ENCODE measurements around the gene TNIP1. TPM values are rescaled to one million over a fixed set of nuclear protein-coding genes. Genes with fewer than 3 reads are reported as not detected.

The TNIP1 gene
- total and polyA plus RNA-seq, 10 donors = 67.7 to 260 (median 199) TPM

DNA sequence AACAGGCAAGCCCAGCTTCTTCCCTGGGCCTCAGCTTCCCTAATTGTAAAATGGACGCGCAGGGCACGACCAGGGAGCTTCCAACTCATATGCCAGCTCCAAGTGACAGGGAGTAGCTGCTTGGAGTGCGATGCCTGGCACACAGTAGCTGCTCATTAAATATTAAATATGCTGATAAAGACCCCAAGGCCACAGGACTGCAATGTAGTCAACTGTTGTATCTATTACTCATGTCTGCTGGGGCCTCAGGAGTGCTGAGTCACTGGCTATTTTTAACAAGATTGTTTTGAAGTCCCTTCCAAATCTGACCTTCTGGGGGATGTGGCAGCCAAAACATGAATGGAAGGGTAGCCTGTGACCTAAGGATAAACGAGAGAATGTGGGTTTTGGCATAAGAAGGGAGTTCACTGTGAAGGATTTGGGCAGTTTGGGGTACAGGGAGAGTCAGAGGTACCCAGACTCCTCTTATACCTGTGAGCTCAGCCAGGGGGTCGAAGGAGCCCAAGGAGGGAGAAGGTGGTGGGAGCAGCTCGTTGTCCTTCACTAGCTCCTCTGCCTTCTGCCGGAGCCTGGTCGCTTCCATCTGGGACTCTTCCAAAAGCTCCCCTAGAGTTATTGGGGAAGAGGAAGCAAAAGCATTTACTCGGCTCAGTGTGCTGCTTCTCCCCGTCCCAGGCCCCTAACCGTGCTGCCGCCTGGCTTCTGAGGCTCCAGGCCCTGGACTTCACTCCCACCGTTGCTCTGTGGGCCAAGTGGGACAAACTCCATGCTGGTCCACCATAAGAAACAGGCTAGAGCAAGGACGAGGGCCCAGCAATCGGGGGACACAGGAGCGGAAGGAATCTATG, 17.5 kb downstream of the TNIP1 start:
- Histone ChIP-seq H3K4me1 (peaks cover 64 to 100% (median 96%) of the 10 kb centered on the region in 6 donors), H3K4me3 (peak overlapping the region in 1 of 8 donors; percentile 15), H3K9me3 (no peaks in the 10 kb centered on the region), H3K27me3 (replicated peaks in 1 of 7) (no peaks in the 10 kb centered on the region), H3K36me3 (peaks cover 4 to 91% (median 57%) of the 10 kb centered on the region in 6 donors), H3K27ac (peak overlapping the region; percentile 63 to 95 (median 76))
- intact Hi-C loops (cut with DNase I; ENCODE audit: low total_unique reads) = no loop called here
- WGBS, 5 donors = 53 to 63% (median 56%) methylated on average over 16 to 17 of the region's 17 CpGs
- peak; percentile 75 for DNase-seq
- no peak for TF ChIP-seq CTCF (IDR thresholded peaks at IDR 0.05 in 8 of 11, conservative IDR thresholded peaks at IDR 0.05 in 3 of 11)
- TF ChIP-seq POLR2AphosphoS5 (IDR thresholded peaks at IDR 0.05) = peak in 2 of 3 donors; percentile 8 to 17

- no peak for TF ChIP-seq POLR2AphosphoS5 (IDR thresholded peaks at IDR 0.05)
- Histone ChIP-seq H3K27ac (peak overlapping the region; percentile 16 to 95 (median 80)), H3K4me3 (no peak overlapping the region), H3K4me1 (peaks cover 56 to 100% (median 91%) of the 10 kb centered on the region in 6 donors), H3K36me3 (peaks cover 4 to 91% (median 63%) of the 10 kb centered on the region in 6 donors), H3K9me3 (no peaks in the 10 kb centered on the region), H3K27me3 (replicated peaks in 1 of 7) (no peaks in the 10 kb centered on the region)
- WGBS, 5 donors = 92 to 96% (median 95%) methylated on average over 5 of the region's 5 CpGs
- intact Hi-C loops (cut with DNase I; ENCODE audit: low total_unique reads) = no loop called here
- peak; percentile 20 for DNase-seq
Measured at GRCh38 chr5:151062405-151063141, 18.3 kb downstream of the TNIP1 start.

- peak; percentile 69 for DNase-seq
- peak overlapping the region in 1 of 8 donors; percentile 46 for H3K4me3 ChIP-seq
- TF ChIP-seq POLR2A (IDR thresholded peaks at IDR 0.05) (no peak), CTCF (IDR thresholded peaks at IDR 0.05 in 8 of 11, conservative IDR thresholded peaks at IDR 0.05 in 3 of 11) (no peak), POLR2AphosphoS5 (IDR thresholded peaks at IDR 0.05) (no peak)
- peaks cover 45 to 100% (median 87%) of the 10 kb centered on the region in 6 donors for H3K4me1 ChIP-seq
- no peaks in the 10 kb centered on the region for H3K9me3 ChIP-seq
- H3K27ac ChIP-seq = peak overlapping the region; percentile 28 to 95 (median 83)
- peaks cover 4 to 94% (median 69%) of the 10 kb centered on the region in 6 donors for H3K36me3 ChIP-seq
- 74 to 89% (median 80%) methylated on average over 6 of the region's 6 CpGs for WGBS, 5 donors
- no peaks in the 10 kb centered on the region for H3K27me3 ChIP-seq (replicated peaks in 1 of 7)
- intact Hi-C loops (cut with DNase I; ENCODE audit: low total_unique reads) = no loop called here
Measured at GRCh38 chr5:151060742-151061141, 20.1 kb downstream of the TNIP1 start.

DNA sequence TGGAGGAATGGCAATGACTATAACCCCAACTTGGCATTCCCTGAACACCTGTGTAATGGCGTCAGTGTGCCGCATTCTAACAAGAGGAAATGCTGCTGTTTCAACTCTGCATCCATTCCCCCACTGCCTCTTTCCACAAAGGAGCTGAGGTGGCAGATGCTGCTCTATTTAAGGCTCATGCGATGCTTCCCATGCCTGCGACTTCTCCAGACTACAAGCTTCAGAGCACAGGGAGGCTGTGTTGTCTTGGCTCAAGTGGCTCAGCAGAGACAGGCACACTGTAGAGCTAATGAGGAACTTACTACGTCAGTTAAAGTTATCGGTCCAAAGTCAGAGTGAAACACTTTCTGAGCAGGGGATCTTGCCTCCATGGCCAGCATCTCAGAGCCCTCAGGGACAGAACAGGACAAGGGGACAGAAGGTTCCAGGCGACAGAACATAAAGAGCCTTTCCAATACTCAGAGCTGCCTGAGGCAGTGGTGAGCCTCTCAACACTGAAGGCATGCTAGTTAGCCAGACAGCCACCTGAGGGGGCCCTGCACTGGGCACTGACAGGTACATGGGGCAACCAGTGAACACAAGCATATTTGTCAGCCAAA, 21.8 kb downstream of the TNIP1 start:
- Histone ChIP-seq H3K27ac (peak overlapping the region; percentile 57 to 95 (median 83)), H3K27me3 (replicated peaks in 1 of 7) (no peaks in the 10 kb centered on the region), H3K9me3 (no peaks in the 10 kb centered on the region), H3K4me1 (peaks cover 32 to 100% (median 75%) of the 10 kb centered on the region in 6 donors), H3K4me3 (peak overlapping the region in 1 of 8 donors; percentile 46), H3K36me3 (peaks cover 4 to 99% (median 85%) of the 10 kb centered on the region in 6 donors)
- TF ChIP-seq POLR2AphosphoS5 (IDR thresholded peaks at IDR 0.05) (peak in 1 of 3 donors; percentile 37), CTCF (IDR thresholded peaks at IDR 0.05 in 8 of 11, conservative IDR thresholded peaks at IDR 0.05 in 3 of 11) (no peak)
- intact Hi-C loops (cut with DNase I; ENCODE audit: low total_unique reads) = no loop called here
- peak; percentile 72 for DNase-seq
- 63 to 72% (median 70%) methylated on average over 7 of the region's 7 CpGs for WGBS, 5 donors

Data from spleen (tissue), 11 donors.